Measurements from ENCODE around the gene TLL1. TPM values are rescaled to one million over a fixed set of nuclear protein-coding genes. Genes with fewer than 3 reads are reported as not detected.

The TLL1 gene
- total and polyA plus RNA-seq, 4 donors, result 0.04 to 0.25 (median 0.05) TPM; not detected in 1

DNA sequence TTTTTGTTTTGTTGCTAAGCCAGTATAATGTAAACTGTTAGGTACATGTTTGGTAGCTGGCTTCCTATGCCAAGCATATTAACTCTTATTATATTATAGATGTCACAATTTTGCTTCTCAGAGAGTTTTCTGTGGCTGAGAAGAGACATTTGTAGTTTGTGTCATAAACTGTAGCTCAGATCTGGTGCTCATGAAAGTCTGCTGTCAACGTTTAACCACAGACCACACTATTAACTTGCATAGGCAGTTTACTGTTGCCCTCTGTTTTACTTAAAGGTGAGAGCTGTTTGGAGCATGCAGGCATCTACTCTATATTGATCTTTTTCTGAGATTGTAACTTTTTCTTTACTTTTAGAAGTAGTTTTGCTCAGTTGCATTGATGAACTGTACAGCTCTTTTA is 166.8 kb downstream of the TLL1 start:
- Histone ChIP-seq H3K27ac (ENCODE audit: low read depth in 1 of 2, low read length in 2 of 2) (no peak overlapping the region), H3K9me3 (ENCODE audit: control insufficient read depth in 4 of 4, low read length in 3 of 4) (no peaks in the 10 kb centered on the region), H3K4me3 (ENCODE audit: low read depth in 1 of 3, low read length in 3 of 3) (no peak overlapping the region), H3K4me1 (ENCODE audit: control insufficient read depth in 4 of 4, insufficient read depth in 4 of 4, low read length in 3 of 4) (no peaks in the 10 kb centered on the region), H3K9ac (ENCODE audit: low read depth in 1 of 2, low read length in 2 of 2) (no peak overlapping the region), H3K36me3 (ENCODE audit: control insufficient read depth in 4 of 4, insufficient read depth in 3 of 4, low read depth in 1 of 4, low read length in 3 of 4) (no peaks in the 10 kb centered on the region), H3K27me3 (ENCODE audit: control insufficient read depth in 4 of 4, insufficient read depth in 4 of 4, low read length in 3 of 4) (no peaks in the 10 kb centered on the region)
- DNase-seq (ENCODE audit: low spot score), result no peak
- TF ChIP-seq TAF1 (conservative IDR thresholded peaks at IDR 0.05) (no peak), HNF4G (IDR thresholded peaks at IDR 0.05) (no peak), SP1 (IDR thresholded peaks at IDR 0.05) (no peak), HNF4A (conservative IDR thresholded peaks at IDR 0.05) (no peak), EGR1 (IDR thresholded peaks at IDR 0.05; ENCODE audit: low read depth in 2 of 2) (no peak)
- TF ChIP-seq, protein P1, sequence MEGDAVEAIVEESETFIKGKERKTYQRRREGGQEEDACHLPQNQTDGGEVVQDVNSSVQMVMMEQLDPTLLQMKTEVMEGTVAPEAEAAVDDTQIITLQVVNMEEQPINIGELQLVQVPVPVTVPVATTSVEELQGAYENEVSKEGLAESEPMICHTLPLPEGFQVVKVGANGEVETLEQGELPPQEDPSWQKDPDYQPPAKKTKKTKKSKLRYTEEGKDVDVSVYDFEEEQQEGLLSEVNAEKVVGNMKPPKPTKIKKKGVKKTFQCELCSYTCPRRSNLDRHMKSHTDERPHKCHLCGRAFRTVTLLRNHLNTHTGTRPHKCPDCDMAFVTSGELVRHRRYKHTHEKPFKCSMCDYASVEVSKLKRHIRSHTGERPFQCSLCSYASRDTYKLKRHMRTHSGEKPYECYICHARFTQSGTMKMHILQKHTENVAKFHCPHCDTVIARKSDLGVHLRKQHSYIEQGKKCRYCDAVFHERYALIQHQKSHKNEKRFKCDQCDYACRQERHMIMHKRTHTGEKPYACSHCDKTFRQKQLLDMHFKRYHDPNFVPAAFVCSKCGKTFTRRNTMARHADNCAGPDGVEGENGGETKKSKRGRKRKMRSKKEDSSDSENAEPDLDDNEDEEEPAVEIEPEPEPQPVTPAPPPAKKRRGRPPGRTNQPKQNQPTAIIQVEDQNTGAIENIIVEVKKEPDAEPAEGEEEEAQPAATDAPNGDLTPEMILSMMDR (IDR thresholded peaks at IDR 0.05; ENCODE audit: low read depth, low read length, missing input control), result no peak
- TF ChIP-seq, protein P2, sequence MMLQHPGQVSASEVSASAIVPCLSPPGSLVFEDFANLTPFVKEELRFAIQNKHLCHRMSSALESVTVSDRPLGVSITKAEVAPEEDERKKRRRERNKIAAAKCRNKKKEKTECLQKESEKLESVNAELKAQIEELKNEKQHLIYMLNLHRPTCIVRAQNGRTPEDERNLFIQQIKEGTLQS (IDR thresholded peaks at IDR 0.05), result no peak
- TF ChIP-seq, protein P3, sequence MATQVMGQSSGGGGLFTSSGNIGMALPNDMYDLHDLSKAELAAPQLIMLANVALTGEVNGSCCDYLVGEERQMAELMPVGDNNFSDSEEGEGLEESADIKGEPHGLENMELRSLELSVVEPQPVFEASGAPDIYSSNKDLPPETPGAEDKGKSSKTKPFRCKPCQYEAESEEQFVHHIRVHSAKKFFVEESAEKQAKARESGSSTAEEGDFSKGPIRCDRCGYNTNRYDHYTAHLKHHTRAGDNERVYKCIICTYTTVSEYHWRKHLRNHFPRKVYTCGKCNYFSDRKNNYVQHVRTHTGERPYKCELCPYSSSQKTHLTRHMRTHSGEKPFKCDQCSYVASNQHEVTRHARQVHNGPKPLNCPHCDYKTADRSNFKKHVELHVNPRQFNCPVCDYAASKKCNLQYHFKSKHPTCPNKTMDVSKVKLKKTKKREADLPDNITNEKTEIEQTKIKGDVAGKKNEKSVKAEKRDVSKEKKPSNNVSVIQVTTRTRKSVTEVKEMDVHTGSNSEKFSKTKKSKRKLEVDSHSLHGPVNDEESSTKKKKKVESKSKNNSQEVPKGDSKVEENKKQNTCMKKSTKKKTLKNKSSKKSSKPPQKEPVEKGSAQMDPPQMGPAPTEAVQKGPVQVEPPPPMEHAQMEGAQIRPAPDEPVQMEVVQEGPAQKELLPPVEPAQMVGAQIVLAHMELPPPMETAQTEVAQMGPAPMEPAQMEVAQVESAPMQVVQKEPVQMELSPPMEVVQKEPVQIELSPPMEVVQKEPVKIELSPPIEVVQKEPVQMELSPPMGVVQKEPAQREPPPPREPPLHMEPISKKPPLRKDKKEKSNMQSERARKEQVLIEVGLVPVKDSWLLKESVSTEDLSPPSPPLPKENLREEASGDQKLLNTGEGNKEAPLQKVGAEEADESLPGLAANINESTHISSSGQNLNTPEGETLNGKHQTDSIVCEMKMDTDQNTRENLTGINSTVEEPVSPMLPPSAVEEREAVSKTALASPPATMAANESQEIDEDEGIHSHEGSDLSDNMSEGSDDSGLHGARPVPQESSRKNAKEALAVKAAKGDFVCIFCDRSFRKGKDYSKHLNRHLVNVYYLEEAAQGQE (IDR thresholded peaks at IDR 0.05), result no peak
- TF ChIP-seq, protein P4, sequence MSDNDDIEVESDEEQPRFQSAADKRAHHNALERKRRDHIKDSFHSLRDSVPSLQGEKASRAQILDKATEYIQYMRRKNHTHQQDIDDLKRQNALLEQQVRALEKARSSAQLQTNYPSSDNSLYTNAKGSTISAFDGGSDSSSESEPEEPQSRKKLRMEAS (IDR thresholded peaks at IDR 0.05), result no peak
- WGBS, result 25% methylated on average over 1 of the region's 1 CpG

DNA sequence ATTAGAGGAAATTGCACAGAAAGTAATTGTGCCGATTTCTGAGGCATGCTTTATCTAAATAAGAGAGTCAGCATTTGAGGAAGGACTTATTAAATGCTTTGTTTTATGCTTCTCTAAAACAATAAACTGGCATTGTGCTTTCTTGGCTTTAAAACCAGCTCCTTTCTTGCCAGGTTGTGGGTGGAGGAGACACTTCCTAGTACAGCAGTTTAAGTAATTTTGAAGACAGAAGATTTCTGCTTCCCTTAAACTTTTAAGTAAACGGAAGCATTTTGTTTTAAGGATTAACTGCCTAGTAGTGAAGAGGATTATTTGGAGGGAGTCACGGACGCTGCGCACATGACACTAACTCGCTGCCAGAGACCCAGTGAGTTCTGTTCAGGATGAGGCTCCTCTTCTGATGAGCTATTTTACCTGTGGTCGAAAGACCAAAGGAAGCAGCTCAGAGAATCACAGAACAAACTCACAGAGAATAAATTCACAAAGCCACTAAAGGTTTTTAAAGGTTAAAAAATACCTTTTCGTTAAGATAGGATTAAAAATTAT is 169.5 kb downstream of the TLL1 start:
- Histone ChIP-seq H3K27me3 (ENCODE audit: control insufficient read depth in 4 of 4, insufficient read depth in 4 of 4, low read length in 3 of 4) (peaks cover 0 to 2% (median 0%) of the 10 kb centered on the region in 4 donors), H3K36me3 (ENCODE audit: control insufficient read depth in 4 of 4, insufficient read depth in 3 of 4, low read depth in 1 of 4, low read length in 3 of 4) (no peaks in the 10 kb centered on the region), H3K4me1 (ENCODE audit: control insufficient read depth in 4 of 4, insufficient read depth in 4 of 4, low read length in 3 of 4) (no peaks in the 10 kb centered on the region), H3K9me3 (ENCODE audit: control insufficient read depth in 4 of 4, low read length in 3 of 4) (no peaks in the 10 kb centered on the region), H3K4me3 (ENCODE audit: low read depth in 1 of 3, low read length in 3 of 3) (no peak overlapping the region), H3K9ac (ENCODE audit: low read depth in 1 of 2, low read length in 2 of 2) (no peak overlapping the region), H3K27ac (ENCODE audit: low read depth in 1 of 2, low read length in 2 of 2) (no peak overlapping the region)
- no peak for DNase-seq (ENCODE audit: low spot score)
- TF ChIP-seq SP1 (IDR thresholded peaks at IDR 0.05), result no peak
- TF ChIP-seq, protein P5, sequence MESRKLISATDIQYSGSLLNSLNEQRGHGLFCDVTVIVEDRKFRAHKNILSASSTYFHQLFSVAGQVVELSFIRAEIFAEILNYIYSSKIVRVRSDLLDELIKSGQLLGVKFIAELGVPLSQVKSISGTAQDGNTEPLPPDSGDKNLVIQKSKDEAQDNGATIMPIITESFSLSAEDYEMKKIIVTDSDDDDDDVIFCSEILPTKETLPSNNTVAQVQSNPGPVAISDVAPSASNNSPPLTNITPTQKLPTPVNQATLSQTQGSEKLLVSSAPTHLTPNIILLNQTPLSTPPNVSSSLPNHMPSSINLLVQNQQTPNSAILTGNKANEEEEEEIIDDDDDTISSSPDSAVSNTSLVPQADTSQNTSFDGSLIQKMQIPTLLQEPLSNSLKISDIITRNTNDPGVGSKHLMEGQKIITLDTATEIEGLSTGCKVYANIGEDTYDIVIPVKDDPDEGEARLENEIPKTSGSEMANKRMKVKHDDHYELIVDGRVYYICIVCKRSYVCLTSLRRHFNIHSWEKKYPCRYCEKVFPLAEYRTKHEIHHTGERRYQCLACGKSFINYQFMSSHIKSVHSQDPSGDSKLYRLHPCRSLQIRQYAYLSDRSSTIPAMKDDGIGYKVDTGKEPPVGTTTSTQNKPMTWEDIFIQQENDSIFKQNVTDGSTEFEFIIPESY (IDR thresholded peaks at IDR 0.05), result no peak
- TF ChIP-seq, protein P4 (IDR thresholded peaks at IDR 0.05), result no peak
- TF ChIP-seq GABPA (IDR thresholded peaks at IDR 0.05 in 1 of 2, conservative IDR thresholded peaks at IDR 0.05 in 1 of 2), result no peak
- TF ChIP-seq, protein P1 (IDR thresholded peaks at IDR 0.05; ENCODE audit: low read depth, low read length, missing input control), result no peak
- no peak for TF ChIP-seq RAD21 (IDR thresholded peaks at IDR 0.05)
- no peak for TF ChIP-seq HNF4A (conservative IDR thresholded peaks at IDR 0.05)
- TF ChIP-seq, protein P2 (IDR thresholded peaks at IDR 0.05), result no peak
- TF ChIP-seq RXRA (IDR thresholded peaks at IDR 0.05), result no peak
- no peak for TF ChIP-seq TAF1 (conservative IDR thresholded peaks at IDR 0.05)
- no peak for TF ChIP-seq FOXA1 (IDR thresholded peaks at IDR 0.05)
- TF ChIP-seq, protein P3 (IDR thresholded peaks at IDR 0.05), result no peak
- WGBS, result 60% methylated on average over 8 of the region's 8 CpGs
